Measurements from ENCODE around the gene KLK7. TPM values are rescaled to one million over a fixed set of nuclear protein-coding genes. Genes with fewer than 3 reads are reported as not detected.

The KLK7 gene
- total RNA-seq, 2 experiments from 2014 or later = not detected

DNA sequence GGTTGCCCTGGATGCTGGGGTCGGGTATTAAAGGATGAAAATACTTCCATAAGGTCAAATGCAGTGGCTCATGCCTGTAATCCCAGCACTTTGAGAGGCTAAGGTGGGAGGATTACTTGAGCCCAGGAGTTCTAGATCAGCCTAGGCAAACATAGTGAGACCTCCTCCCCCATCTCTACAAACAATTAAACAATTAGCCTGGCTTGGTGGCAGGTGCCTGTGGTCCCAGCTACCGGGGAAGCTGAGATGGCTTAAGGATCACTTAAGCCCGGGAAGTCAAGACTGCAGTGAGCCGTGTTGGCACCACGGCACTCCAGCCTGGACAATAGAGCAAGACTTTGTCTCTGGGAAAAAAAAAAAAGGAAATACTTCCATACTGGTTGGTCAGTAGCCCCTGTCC is 41.2 kb upstream of the KLK7 start:
- Mint-ChIP-seq H3K27ac (no peak overlapping the region), H3K9me3 (no peaks in the 10 kb centered on the region), H3K4me3 (no peak overlapping the region), H3K27me3 (peaks cover 37% of the 10 kb centered on the region), H3K36me3 (ENCODE audit: low read depth) (no peaks in the 10 kb centered on the region), H3K4me1 (ENCODE audit: low read depth) (peaks cover under 1% of the 10 kb centered on the region)
- DNase-seq = no peak
- ChIA-PET POLR2A (no interaction called here), CTCF (no interaction called here)
- intact Hi-C loops (cut with micrococcal nuclease) = loop anchor here (5.0 kb wide), 1 partner anchor 67 kb away; no protein-coding TSS in a partner anchor
- TF ChIP-seq, protein P1, sequence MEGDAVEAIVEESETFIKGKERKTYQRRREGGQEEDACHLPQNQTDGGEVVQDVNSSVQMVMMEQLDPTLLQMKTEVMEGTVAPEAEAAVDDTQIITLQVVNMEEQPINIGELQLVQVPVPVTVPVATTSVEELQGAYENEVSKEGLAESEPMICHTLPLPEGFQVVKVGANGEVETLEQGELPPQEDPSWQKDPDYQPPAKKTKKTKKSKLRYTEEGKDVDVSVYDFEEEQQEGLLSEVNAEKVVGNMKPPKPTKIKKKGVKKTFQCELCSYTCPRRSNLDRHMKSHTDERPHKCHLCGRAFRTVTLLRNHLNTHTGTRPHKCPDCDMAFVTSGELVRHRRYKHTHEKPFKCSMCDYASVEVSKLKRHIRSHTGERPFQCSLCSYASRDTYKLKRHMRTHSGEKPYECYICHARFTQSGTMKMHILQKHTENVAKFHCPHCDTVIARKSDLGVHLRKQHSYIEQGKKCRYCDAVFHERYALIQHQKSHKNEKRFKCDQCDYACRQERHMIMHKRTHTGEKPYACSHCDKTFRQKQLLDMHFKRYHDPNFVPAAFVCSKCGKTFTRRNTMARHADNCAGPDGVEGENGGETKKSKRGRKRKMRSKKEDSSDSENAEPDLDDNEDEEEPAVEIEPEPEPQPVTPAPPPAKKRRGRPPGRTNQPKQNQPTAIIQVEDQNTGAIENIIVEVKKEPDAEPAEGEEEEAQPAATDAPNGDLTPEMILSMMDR (IDR thresholded peaks at IDR 0.05) = no peak
- ATAC-seq = no peak

DNA sequence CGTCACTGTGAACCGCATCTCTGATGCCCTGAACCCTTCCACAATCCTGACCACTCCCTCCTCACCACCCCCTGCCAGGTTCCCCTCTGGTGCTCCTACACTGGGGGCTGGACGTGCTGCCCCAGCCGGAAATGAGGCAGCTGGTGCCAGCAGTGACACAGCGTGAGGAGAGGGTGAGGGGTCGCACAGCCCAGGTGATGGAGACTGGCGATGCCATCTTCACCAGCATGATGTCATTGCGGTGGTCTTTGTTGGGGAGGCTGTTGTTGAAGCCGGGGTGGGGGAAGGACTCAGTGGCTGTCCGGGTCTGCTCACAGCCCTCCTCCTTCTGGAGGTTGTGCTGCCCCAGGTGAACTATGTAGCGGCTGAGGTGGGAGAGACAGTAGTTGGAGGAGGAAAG is 40.2 kb upstream of the KLK7 start:
- H3K36me3 Mint-ChIP-seq (ENCODE audit: low read depth) = no peaks in the 10 kb centered on the region
- H3K4me3 Mint-ChIP-seq = no peak overlapping the region
- no peak for ATAC-seq
- H3K27ac Mint-ChIP-seq = no peak overlapping the region
- H3K27me3 Mint-ChIP-seq = peaks cover 39% of the 10 kb centered on the region
- peaks cover 4% of the 10 kb centered on the region for H3K4me1 Mint-ChIP-seq (ENCODE audit: low read depth)
- ChIA-PET POLR2A (no interaction called here), CTCF (no interaction called here)
- no peak for DNase-seq
- TF ChIP-seq, protein P1 (IDR thresholded peaks at IDR 0.05) = no peak
- no peaks in the 10 kb centered on the region for H3K9me3 Mint-ChIP-seq
- intact Hi-C loops (cut with micrococcal nuclease) = loop anchor here (5.0 kb wide), 1 partner anchor 68 kb away; no protein-coding TSS in a partner anchor

DNA sequence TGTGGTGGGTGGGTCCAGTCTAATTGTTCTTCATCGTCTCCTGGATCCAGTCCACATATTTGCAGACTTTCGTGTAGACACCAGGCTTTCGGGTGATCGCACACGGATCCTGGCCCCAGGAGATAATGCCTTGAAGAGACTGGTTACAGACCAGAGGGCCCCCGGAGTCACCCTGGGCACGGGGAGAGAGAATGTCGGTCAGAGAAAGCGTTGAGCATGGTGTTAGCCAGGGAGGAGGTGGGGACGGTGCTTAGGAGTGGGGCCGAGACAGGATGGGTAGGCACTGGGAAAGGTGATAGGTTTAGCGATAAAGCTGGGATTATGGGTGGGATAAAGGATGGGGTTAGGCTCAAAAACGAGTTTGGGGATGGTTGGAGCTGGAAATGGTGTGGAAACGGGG is 38.8 kb upstream of the KLK7 start:
- H3K9me3 Mint-ChIP-seq = no peaks in the 10 kb centered on the region
- H3K27ac Mint-ChIP-seq = no peak overlapping the region
- TF ChIP-seq, protein P1 (IDR thresholded peaks at IDR 0.05) = no peak
- H3K27me3 Mint-ChIP-seq = peaks cover 48% of the 10 kb centered on the region
- no peaks in the 10 kb centered on the region for H3K36me3 Mint-ChIP-seq (ENCODE audit: low read depth)
- DNase-seq = no peak
- no peak overlapping the region for H3K4me3 Mint-ChIP-seq
- H3K4me1 Mint-ChIP-seq (ENCODE audit: low read depth) = peaks cover 8% of the 10 kb centered on the region
- CTCF ChIA-PET = no interaction called here
- intact Hi-C loops (cut with micrococcal nuclease) = loop anchor here (5.0 kb wide), 1 partner anchor 70 kb away; no protein-coding TSS in a partner anchor
- ATAC-seq = no peak
- POLR2A ChIA-PET = no interaction called here

DNA sequence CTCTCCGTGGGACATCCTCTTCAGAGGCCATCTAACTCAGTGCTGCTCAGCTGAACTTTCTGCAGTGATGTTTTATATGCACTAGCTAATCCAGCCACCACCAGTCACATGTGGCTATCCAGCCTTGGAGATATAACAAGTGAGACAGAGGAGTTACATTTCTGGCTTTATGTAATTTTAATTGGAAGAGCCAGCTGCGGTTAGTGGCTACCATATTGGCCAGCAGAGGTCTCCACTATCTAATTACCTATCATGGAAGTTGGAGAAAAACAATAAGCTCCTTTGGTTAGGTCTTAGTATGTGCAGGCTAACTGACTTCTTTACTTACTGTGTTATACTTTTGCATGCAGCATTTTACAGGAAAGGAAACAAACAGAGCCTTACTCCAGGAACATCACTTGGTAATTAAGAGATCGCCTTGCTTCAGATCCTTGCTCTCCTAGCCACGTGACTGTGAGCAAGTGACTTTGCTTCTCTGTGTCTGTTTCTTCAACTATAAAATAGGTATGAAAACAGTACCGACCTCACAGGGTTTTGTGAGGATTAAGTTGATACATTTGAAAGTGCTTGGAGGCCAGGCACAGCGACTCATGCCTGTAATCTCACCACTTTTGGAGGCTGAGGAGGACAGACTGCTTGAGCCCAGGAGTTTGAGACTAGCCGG is 37.4 kb upstream of the KLK7 start:
- H3K27ac Mint-ChIP-seq = no peak overlapping the region
- ChIA-PET POLR2A (no interaction called here), CTCF (interaction anchor here (0.6 to 2.2 kb wide), 9 partner anchors 27 to 155 kb away, joined by 3 to 12 read pairs (median 3); partner anchors contain the start of gene SIGLEC9)
- DNase-seq (peak; percentile 38), ATAC-seq (no peak)
- peaks cover 53% of the 10 kb centered on the region for H3K27me3 Mint-ChIP-seq
- no peaks in the 10 kb centered on the region for H3K36me3 Mint-ChIP-seq (ENCODE audit: low read depth)
- no peak overlapping the region for H3K4me3 Mint-ChIP-seq
- TF ChIP-seq, protein P1 (IDR thresholded peaks at IDR 0.05) = peak; percentile 55
- peaks cover 14% of the 10 kb centered on the region for H3K4me1 Mint-ChIP-seq (ENCODE audit: low read depth)
- H3K9me3 Mint-ChIP-seq = no peaks in the 10 kb centered on the region
- intact Hi-C loops (cut with micrococcal nuclease) = loop anchor here (5.0 kb wide), 1 partner anchor 71 kb away; no protein-coding TSS in a partner anchor

DNA sequence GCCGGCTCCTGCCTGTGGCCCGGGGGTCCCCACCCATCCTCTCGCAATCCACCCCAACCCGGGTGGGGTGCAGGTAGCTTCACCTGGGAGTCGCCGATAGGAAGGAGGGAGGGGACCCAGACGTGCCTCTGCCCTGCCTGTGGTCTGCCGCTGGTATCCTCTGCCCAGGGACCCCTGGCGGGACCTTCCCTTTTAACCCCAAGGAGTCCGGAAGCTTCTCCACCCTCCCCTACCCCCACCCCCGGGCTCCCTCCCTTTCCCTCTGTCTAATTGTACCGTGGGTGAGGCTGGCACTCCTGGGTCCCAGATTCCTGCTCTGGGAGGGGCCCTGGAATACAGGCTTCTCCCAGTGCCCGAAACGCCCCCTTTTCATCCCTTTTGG is 35.8 kb upstream of the KLK7 start, which contains the start of gene KLK10:
Gene KLK10 (minus strand): TSS at position 166 of the 382 bp plus-strand sequence. CDS start 579 bp downstream, outside the sequence.
- H3K27me3 Mint-ChIP-seq = peaks cover 60% of the 10 kb centered on the region
- peaks cover 14% of the 10 kb centered on the region for H3K4me1 Mint-ChIP-seq (ENCODE audit: low read depth)
- no peaks in the 10 kb centered on the region for H3K9me3 Mint-ChIP-seq
- POLR2A ChIA-PET = no interaction called here
- CTCF ChIA-PET = interaction anchor here (1.1 to 2.2 kb wide), 2 partner anchors 77 to 139 kb away, joined by 3 to 12 read pairs; no protein-coding TSS in a partner anchor
- H3K4me3 Mint-ChIP-seq = peak within 1 kb of the TSS; percentile 34
- H3K27ac Mint-ChIP-seq = no peak within 1 kb of the TSS
- TF ChIP-seq, protein P1 (IDR thresholded peaks at IDR 0.05) = no peak
- intact Hi-C loops (cut with micrococcal nuclease) = no loop called here
- no peak for DNase-seq
- H3K36me3 Mint-ChIP-seq (ENCODE audit: low read depth) = no peaks in the 10 kb centered on the region
- no peak for ATAC-seq
